SK-N-SH (cell line): ENCODE data around the gene BTBD7. TPM values are rescaled to one million over a fixed set of nuclear protein-coding genes. Genes with fewer than 3 reads are reported as not detected.

Experiments
- CTCF ChIA-PET: fragments of 300-600, 350-600 bp; formaldehyde crosslinking; extraction: SDS; loops from one replicate; lab custom pipeline; 2021; lab: Yijun Ruan, JAX
- POLR2A ChIA-PET: fragments of 350-600 bp; sonication (Branson Sonifier 250); formaldehyde crosslinking; extraction: SDS; loops from one replicate; lab custom pipeline; 2020; ENCODE audit warnings: antibody characterized with exemption, inconsistent platforms; lab: Yijun Ruan, JAX
- DNase-seq: peaks from one replicate; pipeline ENCODE4 v3.0.0; 2012
- H2AFZ ChIP-seq: fragments of 200-600 bp; sonication (generic); 2 replicates; pipeline ENCODE4 v1.8.1; 2016; ENCODE audit warnings: antibody characterized with exemption, mild to moderate bottlenecking, low read depth
- H3F3A ChIP-seq: fragments of 200-600 bp; sonication (generic); replicated peaks from 2 replicates; pipeline ENCODE3; 2016; ENCODE audit warnings: antibody characterized with exemption, mild to moderate bottlenecking; ENCODE audit not compliant: insufficient read depth
- H3K27ac ChIP-seq, 2 experiments: fragments of 200-500 bp in 1 of 2; fragments of 200-600 bp in 1 of 2; sonication (Bioruptor generic) in 1 of 2; sonication (generic), shearing (Covaris generic) in 1 of 2; 2 replicates each; pipeline versions ENCODE4 v1.5.1 to v1.6.1; 2014 to 2016; ENCODE audit warnings: low read depth in 2 of 2, inconsistent platforms in 1 of 2, low read length in 1 of 2, mild to moderate bottlenecking in 1 of 2, mixed read lengths in 1 of 2
- H3K27me3 ChIP-seq: fragments of 200-600 bp; sonication (generic), shearing (Covaris generic); 2 replicates; pipeline ENCODE4 v1.6.1; 2016; ENCODE audit warnings: mixed run types; ENCODE audit not compliant: insufficient read depth
- H3K36me3 ChIP-seq, 2 experiments: fragments of 200-500 bp in 1 of 2; fragments of 200-600 bp in 1 of 2; sonication (Bioruptor generic) in 1 of 2; sonication (generic) in 1 of 2; replicated peaks in 1 of 2; 2 replicates each; pipeline versions ENCODE3 to v1.5.1; 2014 to 2016; ENCODE audit warnings: low read length in 1 of 2, mild to moderate bottlenecking in 1 of 2; ENCODE audit not compliant: insufficient read depth in 2 of 2, control insufficient read depth in 1 of 2
- H3K4me1 ChIP-seq, 2 experiments: fragments of 200-500 bp in 1 of 2; fragments of 200-600 bp in 1 of 2; sonication (Bioruptor generic) in 1 of 2; sonication (generic), shearing (Covaris generic) in 1 of 2; 2 replicates each; pipeline versions ENCODE4 v1.5.1 to v1.6.1; 2014 to 2016; ENCODE audit warnings: low read depth in 1 of 2, low read length in 1 of 2, mixed run types in 1 of 2; ENCODE audit not compliant: insufficient read depth in 2 of 2, control insufficient read depth in 1 of 2
- H3K4me2 ChIP-seq: fragments of 200-600 bp; sonication (generic), shearing (Covaris generic); 2 replicates; pipeline ENCODE4 v1.6.1; 2017; ENCODE audit warnings: mixed run types
- H3K4me3 ChIP-seq, 2 experiments: fragments of 200-500 bp in 1 of 2; fragments of 200-600 bp in 1 of 2; sonication (Bioruptor generic) in 1 of 2; sonication (generic), shearing (Covaris generic) in 1 of 2; 2 replicates each; pipeline versions ENCODE4 v1.5.1 to v1.8.1; 2014 to 2016; ENCODE audit warnings: low read depth in 2 of 2, inconsistent platforms in 1 of 2, low read length in 1 of 2, mild to moderate bottlenecking in 1 of 2, mixed read lengths in 1 of 2, moderate library complexity in 1 of 2
- H3K79me2 ChIP-seq: fragments of 200-600 bp; sonication (generic); 2 replicates; pipeline ENCODE4 v1.8.1; 2017; ENCODE audit warnings: mild to moderate bottlenecking; ENCODE audit not compliant: insufficient read depth
- H3K9ac ChIP-seq: fragments of 200-600 bp; sonication (generic); 2 replicates; pipeline ENCODE4 v1.6.1; 2017; ENCODE audit warnings: mixed run types
- H3K9me2 ChIP-seq: fragments of 200-600 bp; sonication (generic); 2 replicates; pipeline ENCODE4 v1.6.1; 2017; ENCODE audit warnings: mixed run types
- H3K9me3 ChIP-seq: fragments of 200-600 bp; sonication (generic); 2 replicates; pipeline ENCODE4 v1.6.1; 2017; ENCODE audit warnings: mixed run types, mild to moderate bottlenecking, moderate library complexity
- H4K20me1 ChIP-seq: fragments of 200-600 bp; sonication (generic); 2 replicates; pipeline ENCODE4 v1.6.1; 2017; ENCODE audit warnings: mild to moderate bottlenecking, mixed run types; ENCODE audit not compliant: insufficient read depth
- ELF1 ChIP-seq: IDR thresholded peaks from 2 replicates; pipeline ENCODE4 v1.4.0; 2012
- GABPA ChIP-seq: IDR thresholded peaks from 2 replicates; pipeline ENCODE4 v1.4.0; 2012; ENCODE audit warnings: low read depth, mild to moderate bottlenecking
- JUND ChIP-seq: IDR thresholded peaks from 2 replicates; pipeline ENCODE4 v1.4.0; 2012
- MEF2A ChIP-seq: IDR thresholded peaks from 2 replicates; pipeline ENCODE4 v1.4.0; 2012; ENCODE audit warnings: low read depth, borderline replicate concordance
- NFIC ChIP-seq: IDR thresholded peaks from 2 replicates; pipeline ENCODE4 v1.4.0; 2012; ENCODE audit warnings: borderline replicate concordance
- POLR2AphosphoS5 ChIP-seq: IDR thresholded peaks from 2 replicates; pipeline ENCODE4 v1.6.1; 2012; ENCODE audit warnings: low read depth, low read length
- RXRA ChIP-seq: IDR thresholded peaks from 2 replicates; pipeline ENCODE4 v1.4.0; 2012; ENCODE audit warnings: low read depth, mild to moderate bottlenecking, borderline replicate concordance
- SIN3A ChIP-seq: IDR thresholded peaks from 2 replicates; pipeline ENCODE4 v1.6.1; 2012; ENCODE audit warnings: low read depth, mild to moderate bottlenecking, low read length, moderate library complexity, borderline replicate concordance
- TAF1 ChIP-seq: IDR thresholded peaks from 2 replicates; pipeline ENCODE4 v1.6.1; 2012; ENCODE audit warnings: low read depth, mild to moderate bottlenecking, low read length, moderate library complexity, borderline replicate concordance
- USF1 ChIP-seq: IDR thresholded peaks from 2 replicates; pipeline ENCODE4 v1.4.0; 2012; ENCODE audit warnings: low read depth, borderline replicate concordance
- USF2 ChIP-seq: fragments of 150-350 bp; IDR thresholded peaks from 2 replicates; pipeline ENCODE4 v1.6.1; 2017; ENCODE audit warnings: antibody characterized with exemption, low read length, low read depth, borderline replicate concordance
- WGBS: methylation state at CpG from one replicate; pipeline ENCODE4 v1.1.6; 2017; ENCODE audit warnings: low lambda C conversion rate; 5-methylcytosine and 5-hydroxymethylcytosine counted together
- polyA plus RNA-seq, 3 experiments: library from polyadenylated mRNA; depleted of rRNA; stranded (reverse); fragments of >200 nt; gene quantifications; 2 replicates each; pipeline ENCODE4 v1.2.3, GENCODE V29; 2012
- TF ChIP-seq, protein P1 (sequence below): fragments of 200-600 bp; sonication (generic); IDR thresholded peaks from 2 replicates; pipeline ENCODE4 v1.6.1; 2017; ENCODE audit warnings: antibody characterized with exemption, mild to moderate bottlenecking, moderate library complexity

Gene BTBD7
- polyA plus RNA-seq, 1 of the 3 experiments (the other 2 are of a cell fraction) = 8.6 TPM

GRCh38 chr14:93306812-93307211 lies 26.0 kb downstream of the BTBD7 start:
- Histone ChIP-seq H4K20me1 (peaks cover 13% of the 10 kb centered on the region), H3K4me3 (no peak overlapping the region), H3K4me1 (peaks cover 6 to 25% of the 10 kb centered on the region in 2 experiments; a peak in 2 of 4 replicates), H2AFZ (no peak overlapping the region), H3K9me3 (no peaks in the 10 kb centered on the region), H3K27me3 (no peaks in the 10 kb centered on the region), H3F3A (no peaks in the 10 kb centered on the region), H3K4me2 (no peak overlapping the region), H3K9ac (no peak overlapping the region), H3K36me3 (peaks cover 0 to 8% of the 10 kb centered on the region in 2 experiments), H3K27ac (no peak overlapping the region), H3K9me2 (no peaks in the 10 kb centered on the region), H3K79me2 (peaks cover 92% of the 10 kb centered on the region)
- no peak for TF ChIP-seq POLR2AphosphoS5
- no peak for TF ChIP-seq TAF1
- no peak for TF ChIP-seq USF1
- no peak for TF ChIP-seq ELF1
- no peak for TF ChIP-seq GABPA
- no peak for TF ChIP-seq MEF2A
- no peak for TF ChIP-seq JUND
- TF ChIP-seq RXRA = no peak
- TF ChIP-seq USF2 = no peak
- no peak for TF ChIP-seq NFIC
- ChIA-PET CTCF (no interaction called here), POLR2A (no interaction called here)
- DNase-seq = no peak

DNA sequence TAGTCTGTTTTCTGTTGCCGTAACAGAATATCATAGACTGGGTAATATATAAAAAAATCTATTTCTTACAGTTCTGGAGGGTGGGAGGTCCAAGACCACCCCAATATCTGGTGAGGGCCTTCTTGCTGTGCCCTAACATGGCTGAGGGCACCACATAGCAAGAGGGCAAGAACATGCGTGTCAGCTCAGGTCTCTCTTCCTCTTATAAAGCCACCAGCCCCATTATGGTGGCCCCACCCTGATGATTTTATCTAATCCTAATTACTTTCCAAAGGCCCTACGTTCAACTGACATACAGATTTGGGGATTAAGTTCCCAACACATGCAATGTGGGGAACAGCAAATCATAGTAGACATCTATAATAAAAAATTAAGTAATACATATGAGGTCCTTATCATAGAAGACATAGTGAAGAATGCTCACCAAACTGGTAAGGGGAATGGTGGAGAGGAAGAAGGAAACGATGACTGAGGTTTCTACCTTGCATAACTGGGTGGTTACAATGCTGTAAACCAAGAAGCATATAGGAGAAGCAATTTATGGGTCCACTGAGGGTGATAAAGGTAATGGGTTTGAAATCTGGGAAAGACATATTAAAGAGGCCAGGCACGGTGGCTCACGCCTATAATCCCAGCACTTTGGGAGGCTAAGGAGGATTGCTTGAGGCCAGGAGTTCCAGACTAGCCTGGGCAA lies 27.0 kb downstream of the BTBD7 start:
- Histone ChIP-seq H3K27ac (no peak overlapping the region), H3K36me3 (peaks cover 0 to under 1% of the 10 kb centered on the region in 2 experiments), H3K9me2 (no peaks in the 10 kb centered on the region), H3K4me3 (no peak overlapping the region), H3K9me3 (no peaks in the 10 kb centered on the region), H2AFZ (no peak overlapping the region), H3K9ac (no peak overlapping the region), H3K4me2 (no peak overlapping the region), H3K4me1 (peaks cover 7 to 30% of the 10 kb centered on the region in 2 experiments; a peak in 2 of 4 replicates), H4K20me1 (peaks cover 22% of the 10 kb centered on the region), H3K79me2 (peaks cover 93% of the 10 kb centered on the region), H3K27me3 (no peaks in the 10 kb centered on the region), H3F3A (no peaks in the 10 kb centered on the region)
- no peak for TF ChIP-seq SIN3A
- TF ChIP-seq, protein P1, sequence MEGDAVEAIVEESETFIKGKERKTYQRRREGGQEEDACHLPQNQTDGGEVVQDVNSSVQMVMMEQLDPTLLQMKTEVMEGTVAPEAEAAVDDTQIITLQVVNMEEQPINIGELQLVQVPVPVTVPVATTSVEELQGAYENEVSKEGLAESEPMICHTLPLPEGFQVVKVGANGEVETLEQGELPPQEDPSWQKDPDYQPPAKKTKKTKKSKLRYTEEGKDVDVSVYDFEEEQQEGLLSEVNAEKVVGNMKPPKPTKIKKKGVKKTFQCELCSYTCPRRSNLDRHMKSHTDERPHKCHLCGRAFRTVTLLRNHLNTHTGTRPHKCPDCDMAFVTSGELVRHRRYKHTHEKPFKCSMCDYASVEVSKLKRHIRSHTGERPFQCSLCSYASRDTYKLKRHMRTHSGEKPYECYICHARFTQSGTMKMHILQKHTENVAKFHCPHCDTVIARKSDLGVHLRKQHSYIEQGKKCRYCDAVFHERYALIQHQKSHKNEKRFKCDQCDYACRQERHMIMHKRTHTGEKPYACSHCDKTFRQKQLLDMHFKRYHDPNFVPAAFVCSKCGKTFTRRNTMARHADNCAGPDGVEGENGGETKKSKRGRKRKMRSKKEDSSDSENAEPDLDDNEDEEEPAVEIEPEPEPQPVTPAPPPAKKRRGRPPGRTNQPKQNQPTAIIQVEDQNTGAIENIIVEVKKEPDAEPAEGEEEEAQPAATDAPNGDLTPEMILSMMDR = no peak
- no peak for TF ChIP-seq NFIC
- WGBS = 80% methylated on average over 6 of the region's 6 CpGs
- DNase-seq = no peak
- ChIA-PET POLR2A (no interaction called here), CTCF (no interaction called here)
